ENCODE data around the gene U2AF2.

DNA sequence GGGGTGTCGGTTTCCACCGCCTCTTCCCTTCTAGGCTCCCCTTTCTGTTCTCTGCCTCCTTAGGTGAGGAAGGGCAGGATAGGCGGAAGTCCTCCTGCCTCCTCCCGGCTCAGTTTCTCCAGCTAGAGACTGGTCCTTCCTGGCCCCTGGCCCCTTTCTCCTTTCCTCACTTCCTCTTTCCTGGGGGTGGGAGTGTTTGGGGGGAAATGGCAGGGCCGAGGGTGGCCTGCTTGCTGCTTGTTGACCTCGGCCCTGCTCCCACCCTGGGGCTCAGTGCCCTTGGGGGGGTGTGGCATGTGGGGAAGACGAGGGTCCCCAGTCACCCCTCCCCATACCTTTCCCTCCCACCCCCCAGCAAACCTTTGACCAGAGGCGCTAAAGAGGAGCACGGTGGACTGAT lies 5.0 kb downstream of the U2AF2 start:
- TF ChIP-seq CTCF (conservative IDR thresholded peaks at IDR 0.05; ENCODE audit: low read length), result no peak
- no peak for TF ChIP-seq EZH2phosphoT487 (IDR thresholded peaks at IDR 0.05; ENCODE audit: borderline replicate concordance, low read depth, low read length)

All from OCI-LY7 (cell line).